IgD-negative memory B cell (primary cell): ENCODE measurements around the gene PUSL1. TPM values are rescaled to one million over a fixed set of nuclear protein-coding genes. Genes with fewer than 3 reads are reported as not detected.
A peak's percentile ranks its signal among the peaks of the same experiment; 100 is the strongest.

Experiments used
- H3K27ac Mint-ChIP-seq, 3 donors: one replicate each; pipeline ENCODE4 v1.8.0; 2020 to 2022; ENCODE audit warnings: mild to moderate bottlenecking in 3 of 3, mixed read lengths in 3 of 3, moderate library complexity in 1 of 3
- H3K27me3 Mint-ChIP-seq: one replicate; pipeline ENCODE4 v1.8.0; 2021; ENCODE audit warnings: mixed read lengths
- H3K36me3 Mint-ChIP-seq: one replicate; pipeline ENCODE4 v1.8.0; 2020; ENCODE audit warnings: mild to moderate bottlenecking, mixed read lengths
- H3K4me1 Mint-ChIP-seq, 3 donors: one replicate each; pipeline ENCODE4 v1.8.0; 2020 to 2022; ENCODE audit warnings: mixed read lengths in 3 of 3, mild to moderate bottlenecking in 1 of 3
- H3K4me3 Mint-ChIP-seq, 4 donors: one replicate each; pipeline ENCODE4 v1.8.0; 2020 to 2022; ENCODE audit warnings: mild to moderate bottlenecking in 4 of 4, mixed read lengths in 4 of 4, moderate library complexity in 3 of 4
- H3K9me3 Mint-ChIP-seq, 3 donors: one replicate each; pipeline ENCODE4 v1.8.0; 2020 to 2021; ENCODE audit warnings: mixed read lengths in 3 of 3, mild to moderate bottlenecking in 1 of 3
- polyA plus RNA-seq: library from polyadenylated mRNA; unstranded; fragments of 300-500 nt; fragmentation: Illumina TruSeq; gene quantifications from one replicate; pipeline ENCODE4 v1.2.3, GENCODE V29; 2021

The PUSL1 gene
- polyA plus RNA-seq, 1 donor from 2014 or later: 21.0 TPM

DNA sequence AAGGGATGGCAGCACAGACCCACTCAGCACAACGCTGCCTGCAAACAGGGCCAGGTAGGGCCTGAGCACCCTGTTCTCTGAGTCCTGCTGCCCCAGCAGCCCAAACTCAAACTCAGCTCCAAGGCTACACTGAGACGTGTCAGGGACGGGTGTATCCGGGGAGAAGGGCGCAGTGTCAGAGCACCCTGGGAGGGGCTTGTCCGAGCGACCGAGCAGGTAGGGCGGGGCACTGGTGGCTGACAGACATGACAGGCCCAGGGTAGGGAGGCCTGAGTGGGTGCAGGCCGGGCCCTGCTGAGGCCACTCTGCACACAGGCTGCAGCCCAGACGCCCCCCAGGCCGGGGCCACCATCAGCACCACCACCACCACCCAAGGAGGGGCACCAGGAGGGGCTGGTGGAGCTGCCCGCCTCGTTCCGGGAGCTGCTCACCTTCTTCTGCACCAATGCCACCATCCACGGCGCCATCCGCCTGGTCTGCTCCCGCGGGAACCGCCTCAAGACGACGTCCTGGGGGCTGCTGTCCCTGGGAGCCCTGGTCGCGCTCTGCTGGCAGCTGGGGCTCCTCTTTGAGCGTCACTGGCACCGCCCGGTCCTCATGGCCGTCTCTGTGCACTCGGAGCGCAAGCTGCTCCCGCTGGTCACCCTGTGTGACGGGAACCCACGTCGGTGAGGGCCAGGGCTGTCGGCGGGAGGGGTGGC is 22.6 kb upstream of the PUSL1 start:
- H3K9me3 Mint-ChIP-seq: no peaks in the 10 kb centered on the region
- no peak overlapping the region for H3K4me3 Mint-ChIP-seq
- H3K27me3 Mint-ChIP-seq: no peaks in the 10 kb centered on the region
- peaks cover 0 to 4% (median 0%) of the 10 kb centered on the region in 3 donors for H3K4me1 Mint-ChIP-seq
- no peak overlapping the region for H3K27ac Mint-ChIP-seq
- H3K36me3 Mint-ChIP-seq: no peaks in the 10 kb centered on the region

DNA sequence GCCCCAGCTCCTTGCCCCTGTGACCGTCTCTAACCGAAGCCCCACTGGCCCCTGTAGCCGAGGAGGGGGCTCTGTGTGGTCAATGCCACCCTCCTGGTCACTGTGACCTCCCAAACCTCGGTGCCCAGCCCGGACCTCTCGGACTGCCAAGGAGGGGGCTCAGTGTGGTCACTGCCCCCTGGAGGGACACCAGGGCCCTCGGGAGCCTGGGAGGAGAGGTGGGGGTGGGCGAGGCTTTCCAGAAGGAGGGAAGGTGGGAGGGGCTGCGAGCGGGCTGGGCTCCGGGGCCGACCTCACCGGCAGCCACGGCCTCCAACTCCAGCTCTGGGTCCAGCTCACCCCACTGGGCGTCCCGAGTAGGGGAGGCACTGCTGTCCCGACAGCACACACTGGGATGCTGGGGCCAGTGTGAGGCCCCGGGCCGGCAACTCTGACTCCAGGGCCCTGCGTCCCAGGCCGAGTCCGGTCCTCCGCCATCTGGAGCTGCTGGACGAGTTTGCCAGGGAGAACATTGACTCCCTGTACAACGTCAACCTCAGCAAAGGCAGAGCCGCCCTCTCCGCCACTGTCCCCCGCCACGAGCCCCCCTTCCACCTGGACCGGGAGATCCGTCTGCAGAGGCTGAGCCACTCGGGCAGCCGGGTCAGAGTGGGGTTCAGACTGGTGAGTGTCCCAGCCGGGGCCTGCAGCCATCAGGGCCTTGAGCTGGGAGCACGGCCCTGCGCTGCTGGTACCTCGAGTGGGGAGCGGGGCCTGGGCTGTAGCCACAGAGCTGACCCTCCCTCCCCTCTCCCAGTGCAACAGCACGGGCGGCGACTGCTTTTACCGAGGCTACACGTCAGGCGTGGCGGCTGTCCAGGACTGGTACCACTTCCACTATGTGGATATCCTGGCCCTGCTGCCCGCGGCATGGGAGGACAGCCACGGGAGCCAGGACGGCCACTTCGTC is 21.8 kb upstream of the PUSL1 start:
- Mint-ChIP-seq H3K4me1 (peaks cover 0 to 4% (median under 1%) of the 10 kb centered on the region in 3 donors), H3K36me3 (no peaks in the 10 kb centered on the region), H3K27me3 (no peaks in the 10 kb centered on the region), H3K4me3 (no peak overlapping the region), H3K27ac (no peak overlapping the region), H3K9me3 (no peaks in the 10 kb centered on the region)

DNA sequence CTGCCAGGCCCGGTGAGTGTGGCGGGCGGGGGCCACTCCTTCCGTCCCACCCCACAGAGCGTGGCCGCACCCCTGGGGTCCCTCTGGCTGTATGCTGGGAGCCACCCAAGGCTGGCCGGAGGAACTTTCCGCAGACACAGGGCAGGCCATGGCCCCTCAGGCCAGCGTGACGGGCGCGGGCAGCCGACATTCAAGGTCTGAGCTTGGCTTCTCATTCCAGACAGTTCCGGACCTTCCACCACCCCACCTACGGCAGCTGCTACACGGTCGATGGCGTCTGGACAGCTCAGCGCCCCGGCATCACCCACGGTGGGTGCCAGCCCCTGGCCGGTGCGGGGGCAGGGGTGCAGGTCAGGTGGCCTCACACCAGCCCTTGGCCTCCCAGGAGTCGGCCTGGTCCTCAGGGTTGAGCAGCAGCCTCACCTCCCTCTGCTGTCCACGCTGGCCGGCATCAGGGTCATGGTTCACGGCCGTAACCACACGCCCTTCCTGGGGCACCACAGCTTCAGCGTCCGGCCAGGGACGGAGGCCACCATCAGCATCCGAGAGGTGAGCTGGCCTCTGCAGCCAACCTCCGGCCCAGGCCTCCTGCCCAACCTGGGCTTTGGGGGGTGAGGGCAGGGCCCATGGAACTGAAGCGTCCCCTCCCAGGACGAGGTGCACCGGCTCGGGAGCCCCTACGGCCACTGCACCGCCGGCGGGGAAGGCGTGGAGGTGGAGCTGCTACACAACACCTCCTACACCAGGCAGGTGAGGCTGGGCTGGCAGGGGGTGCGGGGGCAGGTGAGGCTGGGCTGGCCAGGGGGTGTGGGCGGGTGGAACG is 20.9 kb upstream of the PUSL1 start:
- Mint-ChIP-seq H3K36me3 (no peaks in the 10 kb centered on the region), H3K9me3 (no peaks in the 10 kb centered on the region), H3K4me1 (peaks cover 0 to 9% (median 6%) of the 10 kb centered on the region in 3 donors), H3K27me3 (no peaks in the 10 kb centered on the region), H3K4me3 (no peak overlapping the region), H3K27ac (no peak overlapping the region)

DNA sequence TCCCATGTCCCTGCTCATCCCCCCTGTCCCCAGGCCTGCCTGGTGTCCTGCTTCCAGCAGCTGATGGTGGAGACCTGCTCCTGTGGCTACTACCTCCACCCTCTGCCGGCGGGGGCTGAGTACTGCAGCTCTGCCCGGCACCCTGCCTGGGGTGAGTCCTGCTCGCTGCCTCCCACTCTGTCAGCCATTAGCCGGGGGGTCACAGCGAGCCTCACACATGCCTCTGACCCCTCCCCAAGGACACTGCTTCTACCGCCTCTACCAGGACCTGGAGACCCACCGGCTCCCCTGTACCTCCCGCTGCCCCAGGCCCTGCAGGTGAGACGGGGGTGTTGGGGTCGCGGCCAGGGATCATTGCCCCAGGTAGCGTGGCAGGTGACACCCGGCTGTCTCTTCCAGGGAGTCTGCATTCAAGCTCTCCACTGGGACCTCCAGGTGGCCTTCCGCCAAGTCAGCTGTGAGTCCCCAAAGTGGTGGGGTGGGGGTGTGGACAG is 18.1 kb upstream of the PUSL1 start:
- Mint-ChIP-seq H3K9me3 (no peaks in the 10 kb centered on the region), H3K4me1 (peaks cover 0 to 9% (median 6%) of the 10 kb centered on the region in 3 donors), H3K4me3 (peak overlapping the region in 1 of 4 donors; percentile 28), H3K36me3 (no peaks in the 10 kb centered on the region), H3K27ac (no peak overlapping the region), H3K27me3 (no peaks in the 10 kb centered on the region)

DNA sequence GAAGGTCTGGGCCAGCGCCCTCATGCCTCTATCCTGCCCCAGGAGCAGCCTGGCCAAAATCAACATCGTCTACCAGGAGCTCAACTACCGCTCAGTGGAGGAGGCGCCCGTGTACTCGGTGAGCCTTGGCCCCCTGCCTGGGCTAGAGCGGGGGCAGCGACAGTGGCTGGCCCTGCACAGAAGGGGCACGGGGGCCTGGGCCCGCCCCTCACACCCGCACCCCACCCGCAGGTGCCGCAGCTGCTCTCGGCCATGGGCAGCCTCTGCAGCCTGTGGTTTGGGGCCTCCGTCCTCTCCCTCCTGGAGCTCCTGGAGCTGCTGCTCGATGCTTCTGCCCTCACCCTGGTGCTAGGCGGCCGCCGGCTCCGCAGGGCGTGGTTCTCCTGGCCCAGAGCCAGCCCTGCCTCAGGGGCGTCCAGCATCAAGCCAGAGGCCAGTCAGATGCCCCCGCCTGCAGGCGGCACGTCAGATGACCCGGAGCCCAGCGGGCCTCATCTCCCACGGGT is 17.3 kb upstream of the PUSL1 start:
- Mint-ChIP-seq H3K36me3 (no peaks in the 10 kb centered on the region), H3K27me3 (no peaks in the 10 kb centered on the region), H3K9me3 (no peaks in the 10 kb centered on the region), H3K27ac (no peak overlapping the region), H3K4me1 (peaks cover 0 to 9% (median 6%) of the 10 kb centered on the region in 3 donors), H3K4me3 (no peak overlapping the region)

DNA sequence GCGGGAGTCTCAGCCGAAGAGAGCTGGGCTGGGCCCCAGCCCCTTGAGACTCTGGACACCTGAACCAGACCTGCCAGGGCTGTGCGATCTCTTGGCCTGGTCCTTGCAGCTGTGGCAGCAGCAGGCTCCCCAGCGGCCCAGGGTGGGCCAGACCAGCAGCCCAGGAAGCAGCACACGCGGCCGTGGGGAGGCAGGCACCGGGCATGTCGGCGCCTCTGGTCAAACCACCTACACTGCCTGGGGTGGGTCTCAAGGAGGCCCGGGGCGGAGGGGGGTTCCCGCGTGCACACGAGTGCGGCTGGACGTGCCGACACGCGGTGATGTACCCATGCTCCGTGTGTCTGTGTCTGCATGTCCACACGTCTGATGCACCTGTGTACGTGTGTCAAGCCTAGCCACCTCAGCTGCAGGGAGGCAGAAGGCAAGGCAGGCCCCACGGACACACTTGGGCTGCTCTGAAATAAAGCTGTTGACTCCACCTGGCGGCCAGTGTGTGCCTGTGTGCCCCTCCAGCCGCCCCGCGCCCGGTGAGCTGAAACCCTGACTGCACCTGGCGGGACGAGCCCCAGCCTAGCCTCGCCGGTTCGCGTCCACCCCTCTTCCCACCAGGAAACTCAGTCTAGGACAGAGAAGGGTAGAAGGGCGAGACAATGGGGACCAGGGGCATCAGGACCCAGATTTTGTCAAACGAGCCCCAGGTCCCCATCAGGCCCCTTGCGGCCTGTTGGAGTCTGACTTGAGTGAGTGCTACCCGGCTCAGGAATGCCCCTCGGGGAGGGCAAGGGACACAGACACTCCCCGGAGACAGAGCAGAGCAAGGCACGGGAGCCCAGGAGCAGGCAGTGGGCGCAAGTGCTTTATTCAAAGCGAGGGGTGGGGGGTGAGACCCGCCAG is 16.6 kb upstream of the PUSL1 start:
- H3K4me3 Mint-ChIP-seq: no peak overlapping the region

DNA sequence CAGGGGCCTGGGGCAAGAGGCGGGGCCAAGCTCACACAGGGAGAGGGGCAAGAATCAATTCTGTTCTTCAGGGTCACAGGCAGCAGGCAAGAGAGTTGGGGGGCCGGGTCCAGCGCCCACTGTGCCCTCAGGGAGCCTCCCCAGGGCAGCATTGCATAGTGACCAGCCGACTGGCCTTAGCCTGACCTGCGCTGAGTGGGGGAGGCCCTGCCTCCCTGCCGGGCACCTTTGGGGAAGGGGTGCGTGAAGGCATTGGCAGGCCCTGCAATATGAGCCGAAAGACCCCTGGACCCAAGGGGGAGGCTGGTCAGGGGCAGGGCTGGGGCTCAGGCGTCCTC is 16.0 kb upstream of the PUSL1 start:
- Mint-ChIP-seq H3K27me3 (no peaks in the 10 kb centered on the region), H3K9me3 (no peaks in the 10 kb centered on the region), H3K4me3 (no peak overlapping the region), H3K36me3 (no peaks in the 10 kb centered on the region), H3K27ac (peak overlapping the region in 1 of 3 donors; percentile 30), H3K4me1 (peaks cover 0 to 9% (median 6%) of the 10 kb centered on the region in 3 donors)

More for the DNA sequence above, 16.6 kb upstream of the PUSL1 start:
- H3K9me3 Mint-ChIP-seq: no peaks in the 10 kb centered on the region
- peaks cover 0 to 9% (median 6%) of the 10 kb centered on the region in 3 donors for H3K4me1 Mint-ChIP-seq
- H3K27me3 Mint-ChIP-seq: no peaks in the 10 kb centered on the region
- peak overlapping the region in 1 of 3 donors; percentile 30 for H3K27ac Mint-ChIP-seq
- H3K36me3 Mint-ChIP-seq: no peaks in the 10 kb centered on the region

DNA sequence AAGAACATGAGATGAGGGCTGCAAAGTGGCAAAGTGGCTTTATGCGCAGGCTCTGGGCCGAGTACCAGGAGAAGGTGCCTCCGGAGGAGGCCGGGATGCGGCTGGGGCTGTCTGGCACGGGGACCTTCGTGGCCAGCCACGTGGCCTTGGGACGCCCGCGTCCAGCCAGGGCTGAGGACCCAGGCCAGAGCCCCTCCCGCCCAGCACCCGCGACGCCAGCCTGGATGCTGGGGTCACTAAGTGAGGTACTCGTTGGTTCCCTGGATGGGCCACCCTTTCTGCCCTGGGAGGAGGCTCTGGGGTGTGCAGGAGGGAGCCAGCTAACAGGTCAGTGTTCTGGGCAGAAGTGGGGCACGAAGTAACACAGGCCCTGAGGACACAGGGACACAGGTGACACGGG is 15.5 kb upstream of the PUSL1 start:
- no peaks in the 10 kb centered on the region for H3K36me3 Mint-ChIP-seq
- no peaks in the 10 kb centered on the region for H3K27me3 Mint-ChIP-seq
- H3K4me1 Mint-ChIP-seq: peaks cover 0 to 9% (median 6%) of the 10 kb centered on the region in 3 donors
- H3K4me3 Mint-ChIP-seq: no peak overlapping the region
- H3K9me3 Mint-ChIP-seq: no peaks in the 10 kb centered on the region
- H3K27ac Mint-ChIP-seq: no peak overlapping the region

DNA sequence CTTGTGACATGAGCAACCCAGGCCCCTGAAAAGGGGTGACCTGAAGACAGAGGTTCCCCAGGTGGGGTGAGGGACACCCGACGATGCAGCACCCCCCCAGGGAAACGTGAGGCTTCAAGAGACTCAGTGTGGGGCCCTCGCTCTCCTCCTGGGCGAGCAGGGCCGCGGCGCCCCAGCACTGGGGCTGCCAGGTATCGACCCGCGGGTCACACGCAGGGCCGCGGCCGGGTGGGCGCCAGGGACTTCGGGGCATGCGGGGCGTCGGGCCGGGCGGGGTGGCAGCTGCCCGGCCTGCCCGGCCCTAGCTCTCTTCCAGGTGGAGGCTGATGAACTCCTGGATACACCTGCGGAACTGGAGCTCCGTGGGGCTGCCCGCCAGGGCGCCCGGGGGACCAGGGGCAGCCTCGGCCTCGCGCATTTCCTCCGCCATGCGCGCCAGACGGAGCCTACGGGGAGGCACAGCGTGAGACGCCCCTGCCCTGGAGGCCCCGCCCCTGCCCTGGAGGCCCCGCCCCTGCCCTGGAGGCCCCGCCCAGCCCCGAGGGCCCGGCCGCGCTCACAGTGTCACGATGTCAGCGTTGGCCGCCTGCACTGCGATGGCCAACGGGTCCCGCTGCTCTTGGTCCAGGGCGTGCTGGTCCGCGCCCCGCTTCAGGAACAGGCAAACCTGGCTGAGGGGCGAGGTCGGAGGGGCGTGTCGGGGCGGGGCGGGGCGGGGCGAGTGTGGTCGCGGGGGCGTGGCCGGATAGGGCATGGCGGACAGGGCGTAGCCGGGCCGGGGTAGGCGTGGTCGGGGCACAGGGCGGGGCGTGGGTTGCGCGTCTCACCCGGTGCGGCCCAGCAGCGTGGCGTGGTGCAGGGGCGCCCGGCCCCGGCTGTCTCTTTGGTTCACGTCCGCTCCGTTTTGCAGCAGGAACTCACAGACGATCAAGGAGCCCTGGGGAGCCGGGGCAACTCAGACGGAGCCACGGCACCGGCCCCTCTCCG is 14.8 kb upstream of the PUSL1 start:
- H3K27me3 Mint-ChIP-seq: no peaks in the 10 kb centered on the region
- no peak overlapping the region for H3K4me3 Mint-ChIP-seq
- no peaks in the 10 kb centered on the region for H3K9me3 Mint-ChIP-seq
- no peak overlapping the region for H3K27ac Mint-ChIP-seq
- H3K4me1 Mint-ChIP-seq: peaks cover 0 to 9% (median 6%) of the 10 kb centered on the region in 3 donors
- H3K36me3 Mint-ChIP-seq: no peaks in the 10 kb centered on the region

DNA sequence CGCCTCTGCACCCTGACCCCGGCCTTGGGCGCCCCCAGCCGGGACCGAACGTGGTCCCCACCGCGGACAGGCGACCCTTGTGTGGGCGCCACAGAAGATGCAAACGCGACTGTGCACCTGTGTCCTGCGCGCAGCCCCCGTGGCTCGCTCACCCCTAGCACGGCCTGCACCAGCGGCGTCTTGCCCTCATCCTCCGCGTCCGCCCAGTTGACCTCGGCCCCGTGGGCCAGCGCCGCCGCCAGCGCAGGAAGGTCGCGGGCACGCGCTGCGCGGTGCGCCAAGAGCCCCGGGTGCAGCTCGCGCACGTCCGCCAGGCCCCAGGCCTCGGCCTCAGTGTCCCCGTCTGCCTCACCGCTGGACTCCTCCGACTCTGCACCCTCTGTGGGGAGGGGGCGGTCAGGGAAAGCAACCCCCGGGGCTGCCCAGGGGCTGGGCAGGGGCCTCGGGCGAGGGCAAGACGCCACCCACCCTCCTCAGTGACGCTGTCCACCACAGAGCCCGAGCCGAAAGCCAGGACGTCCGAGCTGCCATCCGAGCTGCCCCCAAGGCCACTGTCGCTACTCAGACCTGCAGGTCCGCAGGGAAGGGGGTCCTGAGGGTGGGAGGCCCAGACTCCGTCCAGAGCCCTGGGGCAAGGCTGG is 14.0 kb upstream of the PUSL1 start:
- no peak overlapping the region for H3K4me3 Mint-ChIP-seq
- no peaks in the 10 kb centered on the region for H3K27me3 Mint-ChIP-seq
- no peaks in the 10 kb centered on the region for H3K36me3 Mint-ChIP-seq
- H3K9me3 Mint-ChIP-seq: no peaks in the 10 kb centered on the region
- H3K4me1 Mint-ChIP-seq: peaks cover 0 to 9% (median 6%) of the 10 kb centered on the region in 3 donors
- H3K27ac Mint-ChIP-seq: no peak overlapping the region

DNA sequence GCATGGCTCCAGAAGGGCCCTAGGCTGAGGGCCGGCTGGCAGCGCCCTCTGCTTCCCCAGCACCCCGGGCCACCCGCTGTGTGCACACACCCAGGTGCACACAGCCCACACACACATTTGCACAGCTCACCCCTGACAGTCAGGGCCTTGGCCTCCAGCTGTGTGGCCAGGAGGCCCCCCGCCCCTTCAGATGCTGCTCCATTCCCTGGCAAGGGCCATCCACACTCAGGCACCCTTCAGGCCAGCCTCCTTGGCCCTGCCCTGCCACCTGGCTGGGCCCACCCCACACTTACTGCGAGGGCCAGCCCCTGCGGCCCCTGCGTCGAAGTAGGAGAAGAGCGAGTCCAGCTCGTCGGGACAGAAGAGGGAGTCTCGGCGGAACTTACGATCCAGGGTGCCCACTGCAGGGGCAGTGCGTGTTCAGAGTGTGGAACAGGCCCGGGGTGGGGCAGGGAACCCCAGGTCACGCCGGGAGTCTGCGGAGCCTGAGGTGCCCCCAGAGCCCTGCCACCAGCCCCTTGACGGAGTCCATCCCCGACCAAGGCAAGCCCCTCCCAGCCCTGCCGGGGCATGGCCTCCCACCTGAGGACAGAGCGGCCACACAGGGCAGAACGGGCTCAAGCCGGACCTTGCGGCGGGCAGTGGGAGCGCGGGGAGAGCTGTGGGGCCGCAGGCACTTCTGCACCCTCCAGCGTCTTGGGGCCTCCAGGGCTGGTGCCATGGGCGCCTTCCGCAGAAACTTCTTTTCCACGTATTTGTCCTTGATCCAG is 13.1 kb upstream of the PUSL1 start:
- no peaks in the 10 kb centered on the region for H3K27me3 Mint-ChIP-seq
- H3K9me3 Mint-ChIP-seq: no peaks in the 10 kb centered on the region
- peaks cover 0 to 11% (median 6%) of the 10 kb centered on the region in 3 donors for H3K4me1 Mint-ChIP-seq
- H3K27ac Mint-ChIP-seq: no peak overlapping the region
- H3K36me3 Mint-ChIP-seq: no peaks in the 10 kb centered on the region
- no peak overlapping the region for H3K4me3 Mint-ChIP-seq
